ENCODE results near the gene DSCAM.

DSCAM gene

GRCh38 chr21:40315626-40316025, 531.3 kb downstream of the DSCAM start:
- no peak for TF ChIP-seq POLR2AphosphoS5 (IDR thresholded peaks at IDR 0.05; ENCODE audit: low read depth, low read length)
- no peak for TF ChIP-seq TAF1 (IDR thresholded peaks at IDR 0.05; ENCODE audit: borderline replicate concordance, insufficient read depth, low read length)
- TF ChIP-seq REST (IDR thresholded peaks at IDR 0.05; ENCODE audit: insufficient read depth in 1 of 2, low read depth in 2 of 2, low read length in 2 of 2) = no peak
- no peak for TF ChIP-seq SIN3A (IDR thresholded peaks at IDR 0.05; ENCODE audit: borderline replicate concordance, insufficient read depth, low read length)
- TF ChIP-seq FOXP2 (optimal IDR thresholded peaks at IDR 0.05; ENCODE audit: borderline replicate concordance, extremely low read depth, extremely low read length, insufficient read depth) = no peak

- no peak for TF ChIP-seq REST (IDR thresholded peaks at IDR 0.05; ENCODE audit: insufficient read depth in 1 of 2, low read depth in 2 of 2, low read length in 2 of 2)
- TF ChIP-seq POLR2AphosphoS5 (IDR thresholded peaks at IDR 0.05; ENCODE audit: low read depth, low read length) = no peak
- no peak for TF ChIP-seq SIN3A (IDR thresholded peaks at IDR 0.05; ENCODE audit: borderline replicate concordance, insufficient read depth, low read length)
- TF ChIP-seq TAF1 (IDR thresholded peaks at IDR 0.05; ENCODE audit: borderline replicate concordance, insufficient read depth, low read length) = no peak
- TF ChIP-seq FOXP2 (optimal IDR thresholded peaks at IDR 0.05; ENCODE audit: borderline replicate concordance, extremely low read depth, extremely low read length, insufficient read depth) = no peak
These were observed 533.7 kb downstream of the DSCAM start for GRCh38 chr21:40313260-40313659.

- no peak for TF ChIP-seq FOXP2 (optimal IDR thresholded peaks at IDR 0.05; ENCODE audit: borderline replicate concordance, extremely low read depth, extremely low read length, insufficient read depth)
- no peak for TF ChIP-seq TAF1 (IDR thresholded peaks at IDR 0.05; ENCODE audit: borderline replicate concordance, insufficient read depth, low read length)
- no peak for TF ChIP-seq SIN3A (IDR thresholded peaks at IDR 0.05; ENCODE audit: borderline replicate concordance, insufficient read depth, low read length)
- TF ChIP-seq POLR2AphosphoS5 (IDR thresholded peaks at IDR 0.05; ENCODE audit: low read depth, low read length) = no peak
- peak in 1 of 2 experiments; percentile 63; a peak in 2 of 4 replicates for TF ChIP-seq REST (IDR thresholded peaks at IDR 0.05; ENCODE audit: insufficient read depth in 1 of 2, low read depth in 2 of 2, low read length in 2 of 2)
These were observed 546.7 kb downstream of the DSCAM start for GRCh38 chr21:40300300-40300699.

GRCh38 chr21:40299451-40299850, 547.5 kb downstream of the DSCAM start:
- no peak for TF ChIP-seq SIN3A (IDR thresholded peaks at IDR 0.05; ENCODE audit: borderline replicate concordance, insufficient read depth, low read length)
- TF ChIP-seq FOXP2 (optimal IDR thresholded peaks at IDR 0.05; ENCODE audit: borderline replicate concordance, extremely low read depth, extremely low read length, insufficient read depth) = no peak
- no peak for TF ChIP-seq TAF1 (IDR thresholded peaks at IDR 0.05; ENCODE audit: borderline replicate concordance, insufficient read depth, low read length)
- TF ChIP-seq REST (IDR thresholded peaks at IDR 0.05; ENCODE audit: insufficient read depth in 1 of 2, low read depth in 2 of 2, low read length in 2 of 2) = no peak
- TF ChIP-seq POLR2AphosphoS5 (IDR thresholded peaks at IDR 0.05; ENCODE audit: low read depth, low read length) = no peak

- TF ChIP-seq SIN3A (IDR thresholded peaks at IDR 0.05; ENCODE audit: borderline replicate concordance, insufficient read depth, low read length) = no peak
- no peak for TF ChIP-seq POLR2AphosphoS5 (IDR thresholded peaks at IDR 0.05; ENCODE audit: low read depth, low read length)
- TF ChIP-seq REST (IDR thresholded peaks at IDR 0.05; ENCODE audit: insufficient read depth in 1 of 2, low read depth in 2 of 2, low read length in 2 of 2) = no peak
- TF ChIP-seq TAF1 (IDR thresholded peaks at IDR 0.05; ENCODE audit: borderline replicate concordance, insufficient read depth, low read length) = no peak
- no peak for TF ChIP-seq FOXP2 (optimal IDR thresholded peaks at IDR 0.05; ENCODE audit: borderline replicate concordance, extremely low read depth, extremely low read length, insufficient read depth)
These were observed 552.6 kb downstream of the DSCAM start for GRCh38 chr21:40294345-40294744.

All from PFSK-1 (cell line).